Left lung (tissue), 10 donors: Measurements from ENCODE around the gene ZC4H2. TPM values are rescaled to one million over a fixed set of nuclear protein-coding genes. Genes with fewer than 3 reads are reported as not detected.

Experiments
- ATAC-seq: fragments of 200-7000 bp; cut with Tn5 transposase; one replicate; pipeline ENCODE4 v1.9.1; 2020; ENCODE audit warnings: moderate library complexity
- DNase-seq, 4 donors: peaks; one replicate each; pipeline ENCODE4 v3.0.0-alpha.2; 2013 to 2020
- H3K27ac ChIP-seq, 2 donors: fragments of 200-600 bp; sonication (generic) in 1 of 2; one replicate each; pipeline versions ENCODE4 v1.5.0 to v1.8.0; 2020 to 2021
- H3K27me3 ChIP-seq, 2 donors: fragments of 200-600 bp; sonication (generic) in 1 of 2; one replicate each; pipeline versions ENCODE4 v1.5.0 to v1.8.0; 2020 to 2021
- H3K36me3 ChIP-seq, 2 donors: fragments of 200-600 bp; sonication (generic) in 1 of 2; one replicate each; pipeline versions ENCODE4 v1.5.0 to v1.8.0; 2020 to 2021
- H3K4me1 ChIP-seq, 2 donors: fragments of 200-600 bp; one replicate each; pipeline ENCODE4 v1.8.0; 2021
- H3K4me3 ChIP-seq, 2 donors: fragments of 200-600 bp; sonication (generic) in 1 of 2; one replicate each; pipeline versions ENCODE4 v1.5.0 to v1.8.0; 2020 to 2021; ENCODE audit warnings: mild to moderate bottlenecking in 1 of 2
- H3K9me3 ChIP-seq, 2 donors: fragments of 200-600 bp; sonication (generic) in 1 of 2; one replicate each; pipeline versions ENCODE4 v1.5.0 to v1.8.0; 2020 to 2021
- intact Hi-C, 2 donors: fragments of 100-400 bp; cut with DNase I; formaldehyde crosslinking; loops; one replicate each; pipeline versions ENCODE4 v1.11.2 to v1.14.2; 2022
- polyA plus RNA-seq, 6 donors: library from polyadenylated mRNA; unstranded; fragments of 120-200 nt; gene quantifications; one replicate each; pipeline ENCODE4 v1.2.1, GENCODE V29; 2013; ENCODE audit not compliant: insufficient read length in 6 of 6
- total RNA-seq, 2 donors: library from RNA; stranded (reverse); fragmentation: NEBNext Ultra II Directional; extraction: Animal tissue kit (Norgen Biotek cat#: 25700); gene quantifications; one replicate each; pipeline ENCODE4 v1.2.1, GENCODE V29; 2021
- TF ChIP-seq, protein P1 (sequence below), 2 donors: fragments of 200-600 bp; sonication (generic) in 1 of 2; IDR thresholded peaks; one replicate each; pipeline versions ENCODE4 v1.5.0 to v1.8.0; 2021; ENCODE audit warnings: antibody characterized with exemption in 2 of 2
- donor health status: DM: no; HTN: yes; CAD: no.
- donor health status: DM: no; HTN: no; CAD: no.

ZC4H2 gene
- total and polyA plus RNA-seq, 8 donors: 6.0 to 28.1 (median 24.3) TPM

DNA sequence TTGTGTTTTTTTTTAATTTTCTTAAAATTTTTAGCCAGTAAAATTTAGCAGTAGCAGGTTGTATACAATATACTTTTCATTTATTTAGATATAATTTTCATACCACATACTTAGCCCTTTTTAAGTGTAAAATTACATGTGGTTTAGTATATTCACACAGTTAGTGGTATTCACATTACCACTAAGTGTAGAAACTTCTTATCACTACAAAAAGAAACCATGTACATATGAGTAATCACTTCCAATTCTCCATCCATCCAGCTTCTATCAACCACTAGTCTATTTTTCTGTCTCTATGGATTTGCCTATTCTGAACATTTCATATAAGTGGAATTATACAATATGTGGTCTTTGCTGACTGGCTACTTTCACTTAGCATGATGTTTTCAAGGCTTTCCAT lies 109.0 kb downstream of the ZC4H2 start:
- intact Hi-C loops: no loop called here
- Histone ChIP-seq H3K27ac (no peak overlapping the region), H3K4me3 (no peak overlapping the region), H3K9me3 (peaks cover 0 to 7% of the 10 kb centered on the region in 2 donors), H3K36me3 (no peaks in the 10 kb centered on the region), H3K27me3 (no peaks in the 10 kb centered on the region), H3K4me1 (no peaks in the 10 kb centered on the region)
- TF ChIP-seq, protein P1, sequence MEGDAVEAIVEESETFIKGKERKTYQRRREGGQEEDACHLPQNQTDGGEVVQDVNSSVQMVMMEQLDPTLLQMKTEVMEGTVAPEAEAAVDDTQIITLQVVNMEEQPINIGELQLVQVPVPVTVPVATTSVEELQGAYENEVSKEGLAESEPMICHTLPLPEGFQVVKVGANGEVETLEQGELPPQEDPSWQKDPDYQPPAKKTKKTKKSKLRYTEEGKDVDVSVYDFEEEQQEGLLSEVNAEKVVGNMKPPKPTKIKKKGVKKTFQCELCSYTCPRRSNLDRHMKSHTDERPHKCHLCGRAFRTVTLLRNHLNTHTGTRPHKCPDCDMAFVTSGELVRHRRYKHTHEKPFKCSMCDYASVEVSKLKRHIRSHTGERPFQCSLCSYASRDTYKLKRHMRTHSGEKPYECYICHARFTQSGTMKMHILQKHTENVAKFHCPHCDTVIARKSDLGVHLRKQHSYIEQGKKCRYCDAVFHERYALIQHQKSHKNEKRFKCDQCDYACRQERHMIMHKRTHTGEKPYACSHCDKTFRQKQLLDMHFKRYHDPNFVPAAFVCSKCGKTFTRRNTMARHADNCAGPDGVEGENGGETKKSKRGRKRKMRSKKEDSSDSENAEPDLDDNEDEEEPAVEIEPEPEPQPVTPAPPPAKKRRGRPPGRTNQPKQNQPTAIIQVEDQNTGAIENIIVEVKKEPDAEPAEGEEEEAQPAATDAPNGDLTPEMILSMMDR (IDR thresholded peaks at IDR 0.05): no peak
- DNase-seq (no peak), ATAC-seq (no peak)

Other genes with a start within 250 kb of the ZC4H2 start
- 1 to 10 TPM in 1 of 2 donors, under 1 TPM in 1; 0.65 to 1.2 TPM for gene ZC3H12B, start 58.4 kb upstream of the ZC4H2 start, total RNA-seq
- gene ZC3H12B, start 58.4 kb upstream of the ZC4H2 start, polyA plus RNA-seq: 1 to 10 TPM; 5.8 to 7.4 (median 6.8) TPM